ENCODE results near the gene BZW2.
"Not testable (repeated sequence)": the region's sequence is repeated elsewhere in the genome, so short reads cannot be mapped to it uniquely, and the experiment has no call there.

Gene BZW2

DNA sequence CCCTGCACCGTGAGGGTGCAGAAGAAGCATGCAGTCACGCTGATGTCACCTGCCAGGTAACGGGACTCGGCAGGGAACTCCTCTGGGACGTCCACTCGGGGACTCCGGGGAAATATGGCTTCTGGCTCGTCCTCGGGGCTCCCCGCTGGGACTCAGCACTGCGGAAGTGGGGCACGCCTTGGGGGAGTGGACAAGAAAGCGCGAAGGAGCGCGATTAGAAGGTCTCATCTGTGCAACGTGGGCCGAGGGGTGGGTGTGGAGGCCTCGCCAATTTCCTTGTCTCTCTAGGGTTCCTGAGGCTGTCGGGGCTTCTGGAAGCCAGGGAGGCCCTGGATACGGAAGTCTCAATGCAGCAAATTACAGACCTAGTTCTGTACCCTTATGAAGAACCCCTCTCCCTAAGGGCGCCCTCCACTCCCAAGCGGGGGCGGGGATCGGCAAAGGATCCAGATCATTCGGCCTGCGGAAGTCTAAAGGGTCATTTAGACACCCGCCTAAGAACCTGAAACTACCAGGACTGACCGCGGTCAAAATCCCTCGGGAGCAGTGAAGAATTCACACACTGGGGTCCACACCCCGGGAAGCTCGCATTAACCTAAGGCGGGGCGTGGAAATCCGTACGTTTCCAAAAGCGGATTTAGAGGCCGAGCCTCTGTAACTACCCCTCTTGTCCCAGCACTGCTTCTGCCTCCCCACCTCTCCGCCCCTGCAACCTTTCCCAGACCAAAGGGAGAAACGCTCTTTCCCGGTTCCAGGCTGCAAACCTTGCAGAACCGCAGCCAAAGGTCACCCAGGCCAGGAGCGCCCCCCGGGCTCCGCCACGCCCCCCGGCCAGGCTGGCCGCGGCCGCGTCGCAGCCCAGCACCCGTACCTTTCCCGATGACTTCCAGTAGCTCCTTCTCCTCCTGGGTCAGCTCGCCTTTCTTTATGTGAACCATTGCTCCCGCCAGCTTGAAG is 1.1 kb upstream of the BZW2 start:
- DNase-seq (ENCODE audit: low read depth): peak; percentile 53

DNA sequence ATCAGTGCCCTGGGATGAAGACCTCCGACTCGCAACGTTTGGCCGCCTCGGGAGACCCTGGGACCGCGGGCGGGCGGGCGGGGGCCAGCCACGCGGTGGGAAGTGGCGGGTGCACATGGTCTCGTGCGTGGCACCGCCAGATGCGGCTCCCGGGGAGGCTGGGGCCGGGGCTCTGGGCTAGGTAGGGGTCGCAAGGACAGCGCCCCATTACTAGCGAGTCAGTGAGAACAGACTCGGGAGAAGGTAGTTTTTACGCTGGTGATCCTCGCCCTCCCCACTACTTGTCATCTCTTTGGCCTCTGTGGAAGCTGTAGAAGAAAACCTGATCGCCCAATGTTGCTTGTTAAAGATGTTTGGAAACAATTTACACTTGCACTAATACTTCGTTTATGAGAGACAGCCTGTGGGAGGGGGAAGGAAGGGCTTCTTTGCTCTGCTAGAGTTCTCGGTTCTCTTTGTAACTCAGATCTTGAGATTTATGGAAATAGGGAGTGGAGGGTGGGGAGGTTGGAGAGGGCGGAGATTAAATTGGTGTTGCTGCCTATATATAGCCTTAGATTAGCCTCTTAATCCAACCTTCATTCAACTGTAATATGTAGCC is 591 bp downstream of the BZW2 start:
- DNase-seq (ENCODE audit: low read depth): no peak

DNA sequence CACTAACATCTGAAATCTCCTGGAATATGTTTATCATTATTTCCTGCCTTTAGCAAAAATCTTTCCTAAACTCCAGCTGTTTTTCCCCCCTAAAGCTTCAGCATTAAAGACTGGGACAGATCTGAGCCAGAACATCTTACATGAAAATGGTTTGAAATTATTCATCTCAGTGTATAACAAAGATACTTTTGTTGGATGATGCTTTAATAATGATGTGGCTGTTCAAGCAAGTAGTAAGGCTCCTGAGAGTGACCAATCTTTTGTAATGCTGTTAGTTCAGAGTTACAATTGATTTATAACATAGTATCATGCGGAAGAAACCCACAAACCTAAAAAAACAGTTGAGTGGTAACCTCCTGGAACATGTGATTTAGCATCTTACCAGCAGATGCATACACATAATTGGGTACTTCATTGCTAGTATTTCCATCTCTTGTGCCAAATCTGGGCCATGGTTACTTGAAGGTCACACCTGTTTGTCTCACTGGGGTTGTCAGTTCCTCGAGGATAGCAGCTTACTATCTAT is 1.5 kb downstream of the BZW2 start:
- no peak for DNase-seq (ENCODE audit: low read depth)

DNA sequence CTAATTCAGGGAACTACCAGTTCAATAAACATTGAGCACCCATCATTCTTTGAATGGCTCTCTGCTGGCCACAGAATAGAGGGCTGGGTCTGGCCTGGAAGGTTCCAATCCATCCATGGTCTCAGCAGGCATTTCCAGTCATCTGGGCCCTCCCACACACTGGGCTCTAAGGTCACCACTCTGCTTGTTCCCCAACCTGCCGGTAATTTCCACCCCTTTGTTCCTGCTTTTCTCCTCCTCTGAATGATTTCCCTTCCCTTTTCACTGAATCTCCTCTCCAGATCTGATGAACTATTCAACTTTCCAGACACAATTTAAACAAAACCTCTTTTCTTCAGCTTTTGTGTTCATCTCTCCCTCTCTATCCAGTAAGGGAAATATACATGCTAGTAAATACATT is 2.6 kb downstream of the BZW2 start:
- DNase-seq (ENCODE audit: low read depth): no peak

DNA sequence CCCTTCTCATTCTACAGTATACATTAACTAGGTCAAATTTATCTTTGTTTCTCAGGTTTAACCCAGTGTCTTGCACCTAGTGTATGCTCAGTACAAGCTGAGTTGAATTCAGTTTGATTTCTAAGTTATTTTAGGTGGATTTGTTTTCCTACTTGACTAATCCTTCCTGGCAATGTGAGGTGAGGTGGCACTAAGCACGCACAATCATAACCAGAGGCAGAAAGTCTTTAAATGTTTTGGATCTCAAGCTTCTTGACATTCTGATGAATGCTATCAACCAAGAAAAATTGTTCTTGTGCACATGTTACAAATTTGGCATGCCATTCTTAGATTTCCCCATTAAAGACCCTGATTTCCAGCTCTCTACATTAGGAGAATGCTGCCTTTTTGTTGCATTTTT is 3.2 kb downstream of the BZW2 start:
- DNase-seq (ENCODE audit: low read depth): no peak

DNA sequence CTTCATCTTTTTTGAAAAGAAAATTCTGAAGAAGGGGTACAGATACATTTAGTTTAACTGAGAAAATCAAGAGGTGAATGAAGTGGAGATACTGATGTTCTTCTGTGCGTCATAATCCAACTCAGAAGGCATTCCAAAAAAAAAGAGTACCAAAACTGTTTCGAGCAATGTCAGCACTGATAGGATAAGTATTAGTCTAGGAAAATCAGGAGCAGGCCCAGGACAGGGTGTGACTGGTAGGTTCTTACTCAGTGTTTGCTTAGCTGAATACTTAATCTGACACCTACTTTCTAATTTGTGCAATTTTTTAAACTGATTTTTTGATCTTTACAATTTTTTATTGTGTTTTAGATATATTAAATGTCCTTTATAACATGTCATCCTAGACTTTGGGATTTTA is 4.3 kb downstream of the BZW2 start:
- no peak for DNase-seq (ENCODE audit: low read depth)

DNA sequence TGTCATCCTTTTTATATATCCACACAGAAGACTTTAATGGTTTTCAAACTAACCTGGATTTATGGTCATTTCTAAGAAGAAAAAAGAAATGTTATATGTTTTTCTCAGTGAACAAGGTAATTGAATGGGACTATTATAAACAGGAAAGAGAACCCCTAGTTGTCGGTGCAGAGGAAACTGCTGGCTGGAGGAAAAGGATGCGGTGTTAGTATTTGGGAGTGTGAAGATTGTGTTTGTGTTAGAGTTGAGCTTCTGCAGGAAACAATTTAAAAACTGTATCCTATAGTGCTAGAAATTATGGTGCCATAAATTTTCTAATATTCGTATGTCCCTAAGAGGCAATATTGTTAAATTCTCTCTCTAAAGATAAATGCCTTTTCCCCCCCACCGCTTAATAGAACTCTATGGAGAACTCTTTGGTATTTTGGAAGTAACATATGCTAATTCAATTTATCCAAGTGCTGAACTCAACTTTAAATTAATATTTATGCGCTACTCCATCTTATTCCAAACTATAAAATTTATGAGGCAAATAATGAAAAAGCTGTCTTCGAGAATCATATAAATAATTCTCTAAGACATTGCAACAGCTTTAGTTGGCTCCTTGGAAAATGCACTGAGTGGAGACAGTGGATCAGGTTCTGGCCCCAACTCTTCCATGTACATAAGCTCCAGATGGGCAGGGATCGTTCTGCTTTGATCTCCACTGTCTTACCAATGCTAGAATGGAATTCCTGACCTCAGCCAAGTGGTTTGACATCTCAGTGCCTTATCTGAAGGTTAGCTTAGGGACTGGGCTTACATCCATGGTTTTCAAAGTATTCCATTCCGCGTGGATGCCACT is 5.6 kb downstream of the BZW2 start:
- no peak for DNase-seq (ENCODE audit: low read depth)

DNA sequence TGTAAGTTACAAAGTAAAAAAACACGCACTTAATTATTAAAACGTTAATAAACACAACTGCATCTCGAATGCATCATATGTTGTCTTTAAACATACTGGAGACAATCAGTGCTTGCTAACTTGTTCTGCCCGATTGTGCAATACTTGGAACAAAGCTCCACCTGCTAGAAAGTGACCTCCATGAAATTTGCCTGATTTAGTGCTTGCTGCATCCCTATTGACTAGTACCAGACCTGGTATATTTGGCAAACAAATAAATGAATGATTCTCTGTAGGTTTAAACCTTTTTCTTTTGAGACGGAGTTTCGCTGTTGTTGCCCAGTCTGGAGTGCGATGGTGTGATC is 6.2 kb downstream of the BZW2 start:
- no peak for DNase-seq (ENCODE audit: low read depth)

DNA sequence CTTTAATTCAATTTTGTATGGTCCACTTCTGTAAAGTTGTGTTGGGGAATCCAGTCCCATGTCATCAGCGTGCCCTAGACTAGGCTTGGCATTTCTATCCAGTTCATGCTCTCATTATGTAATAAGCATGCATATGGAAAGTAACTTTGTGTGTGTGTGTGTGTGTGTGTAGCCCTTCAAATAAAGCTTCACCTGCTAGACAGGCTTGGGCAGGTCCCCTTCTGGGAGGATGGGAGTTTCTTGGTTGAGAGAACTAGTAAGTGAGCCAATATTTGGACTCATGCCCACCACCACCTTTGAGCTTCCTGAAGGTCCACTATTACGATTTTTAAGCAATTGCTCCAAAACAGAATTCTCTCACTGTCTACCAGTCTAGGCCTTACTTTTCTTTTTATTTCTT is 6.9 kb downstream of the BZW2 start:
- DNase-seq (ENCODE audit: low read depth): no peak

DNA sequence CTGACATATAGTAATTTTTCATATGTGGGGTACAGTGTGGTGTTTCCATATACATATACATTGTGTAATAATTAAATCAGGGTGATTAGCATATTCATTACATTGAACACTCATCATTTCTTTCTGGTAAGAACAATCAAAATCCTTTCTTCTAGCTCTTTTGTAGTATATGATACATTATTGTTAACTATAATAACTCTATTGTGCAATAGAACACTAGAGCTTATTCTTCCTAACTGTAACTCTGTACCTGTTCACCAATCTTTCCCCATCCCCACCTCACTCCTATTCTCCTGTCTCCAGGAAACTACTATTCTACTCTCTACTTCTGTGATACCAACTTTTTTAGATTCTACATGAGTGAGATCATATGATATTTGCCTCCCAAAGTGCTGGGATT is 9.4 kb downstream of the BZW2 start:
- no peak for DNase-seq (ENCODE audit: low read depth)

DNA sequence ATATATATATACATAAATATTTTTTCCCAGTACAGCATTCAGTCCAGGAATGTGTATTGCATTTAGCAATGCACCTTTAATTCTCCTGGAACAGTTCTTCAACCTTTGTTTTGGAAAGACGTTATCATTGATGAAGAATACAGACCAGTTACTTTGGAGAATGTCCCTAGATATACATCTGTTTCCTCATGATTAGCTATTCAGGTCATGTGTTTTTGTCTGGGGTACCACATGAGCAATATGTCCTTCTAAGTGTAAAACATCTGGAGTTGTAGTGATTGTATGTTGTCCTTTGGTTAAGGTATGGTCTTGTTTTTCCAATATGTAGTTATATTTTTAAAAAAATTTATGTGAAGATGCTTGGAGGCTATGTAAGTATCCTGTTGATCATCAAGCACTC is 10.2 kb downstream of the BZW2 start:
- no peak for DNase-seq (ENCODE audit: low read depth)

DNA sequence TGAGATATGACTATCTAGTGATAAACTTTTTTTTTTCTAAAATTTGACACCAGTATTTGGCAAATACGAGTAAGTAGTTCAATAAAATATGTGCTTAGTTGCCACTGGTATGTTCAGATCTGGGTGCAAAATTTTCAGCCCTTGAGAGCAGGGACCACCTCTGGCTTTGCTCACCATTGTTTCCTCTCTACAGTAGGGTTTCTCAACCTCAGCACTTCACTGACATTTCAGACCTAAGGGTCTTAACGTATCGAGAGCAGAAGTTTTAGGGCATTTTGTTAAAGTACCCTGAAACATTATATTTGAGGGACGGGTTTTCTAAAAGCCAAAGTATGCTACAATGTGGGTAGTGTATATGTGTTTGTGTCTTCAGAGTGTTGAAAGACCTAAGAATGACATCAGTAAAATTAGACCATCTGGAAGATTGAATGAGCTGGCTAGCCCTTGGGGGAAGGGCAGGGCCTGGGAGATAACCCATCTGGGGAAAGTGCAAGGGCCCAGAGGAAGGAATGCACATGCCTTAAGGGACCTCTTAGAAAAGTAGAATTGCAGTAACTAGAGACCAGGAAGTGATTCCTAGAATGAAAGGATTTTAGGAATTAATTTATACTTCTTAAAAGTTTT is 11.8 kb downstream of the BZW2 start:
- peak; percentile 85 for DNase-seq (ENCODE audit: low read depth)

DNA sequence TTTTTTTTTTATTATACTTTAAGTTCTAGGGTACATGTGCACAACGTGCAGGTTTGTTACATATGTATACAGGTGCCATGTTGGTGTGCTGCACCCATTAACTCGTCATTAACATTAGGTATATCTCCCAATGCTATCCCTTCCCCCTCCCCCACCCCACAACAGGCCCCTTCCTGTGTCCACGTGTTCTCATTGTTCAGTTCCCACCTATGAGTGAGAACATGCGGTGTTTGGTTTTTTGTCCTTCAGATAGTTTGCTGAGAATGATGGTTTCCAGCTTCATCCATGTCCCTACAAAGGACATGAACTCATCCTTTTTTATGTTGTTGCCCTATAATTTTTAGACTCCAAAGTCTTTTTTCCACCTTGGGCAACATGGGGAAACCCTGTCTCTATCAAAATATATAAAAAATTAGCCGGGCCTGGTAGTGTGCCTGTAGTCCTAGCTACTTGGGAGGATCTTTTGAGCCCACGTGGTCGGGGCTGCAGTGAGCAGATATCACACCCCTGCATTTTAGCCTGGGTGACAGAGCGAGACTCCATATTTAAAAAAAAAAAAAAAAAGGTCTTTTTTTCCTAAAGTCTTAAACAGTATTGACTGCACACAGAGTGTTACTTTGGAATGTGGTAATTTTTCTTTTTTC is 14.0 kb downstream of the BZW2 start:
- DNase-seq (ENCODE audit: low read depth): not testable (repeated sequence)

DNA sequence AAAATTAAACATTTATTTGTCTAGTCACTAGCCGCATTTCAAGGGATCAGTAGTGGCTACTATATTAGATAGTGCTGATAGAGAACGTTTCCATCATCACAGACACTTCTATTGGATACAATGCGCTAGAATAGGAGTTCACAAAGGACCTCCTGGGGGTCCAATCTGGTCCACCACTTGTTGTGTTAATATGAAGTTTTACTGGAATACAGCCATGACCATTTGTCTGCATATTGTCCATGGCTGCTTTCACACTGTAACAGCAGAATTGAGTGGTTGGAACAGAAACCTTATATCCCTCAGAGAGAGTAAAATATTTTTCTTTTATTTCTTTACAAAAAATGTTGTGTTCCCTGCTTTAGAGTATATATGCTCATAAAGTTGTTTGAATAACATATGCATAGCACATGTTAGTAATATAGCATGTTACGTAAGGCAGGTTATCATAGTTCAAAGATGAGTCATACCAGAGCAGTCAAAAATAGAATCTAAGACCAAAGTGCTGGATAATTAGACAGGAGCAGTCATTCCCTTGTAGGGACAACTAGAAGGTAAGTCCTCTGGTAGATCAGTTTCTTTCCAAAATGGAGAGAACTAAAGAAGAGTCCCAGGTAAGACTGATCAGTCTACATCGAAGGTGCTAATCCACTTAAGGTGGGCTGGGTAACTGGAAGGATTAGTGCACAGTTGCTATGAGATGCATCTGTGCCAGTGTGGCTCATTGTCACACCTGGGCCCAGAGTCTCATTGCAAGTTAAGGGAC is 14.9 kb downstream of the BZW2 start:
- DNase-seq (ENCODE audit: low read depth): no peak

DNA sequence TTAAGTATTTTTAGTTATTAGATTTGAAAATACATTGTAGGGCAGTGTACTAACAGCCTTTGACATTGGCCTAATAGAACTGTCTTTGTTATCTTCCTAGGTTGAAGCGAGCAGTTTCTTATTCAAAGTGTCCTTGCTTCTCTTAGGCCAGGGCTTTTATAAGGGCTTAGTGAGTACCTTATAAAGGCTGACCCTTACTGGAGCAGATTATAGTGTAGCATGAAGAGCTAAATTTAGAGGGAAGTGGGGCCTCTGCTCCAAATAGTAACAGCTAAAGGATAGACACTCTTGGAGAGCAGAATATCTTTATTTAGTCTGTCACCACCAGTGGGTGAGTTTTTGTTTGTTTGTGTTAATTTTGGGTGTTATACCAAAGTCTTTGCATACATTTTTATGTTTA is 15.9 kb downstream of the BZW2 start:
- DNase-seq (ENCODE audit: low read depth): no peak

DNA sequence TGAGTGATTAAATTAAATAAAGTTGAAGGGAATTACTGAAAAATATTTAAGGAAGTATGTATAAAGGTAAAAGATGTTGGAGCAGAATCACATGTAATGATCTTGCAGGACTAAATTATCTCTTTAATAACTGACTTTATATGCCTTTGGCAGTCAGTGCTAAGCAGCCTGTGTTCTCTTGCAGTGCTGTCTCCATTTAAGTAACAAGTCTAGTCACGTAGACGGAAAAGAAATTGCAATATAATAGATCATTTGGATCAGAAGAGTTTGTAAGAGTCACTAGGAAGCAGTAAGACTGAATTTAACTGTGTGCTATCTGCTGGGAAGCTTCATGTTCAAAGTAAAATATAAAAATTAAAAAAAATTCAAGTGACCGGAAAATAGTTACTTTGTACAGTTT is 21.4 kb downstream of the BZW2 start:
- DNase-seq (ENCODE audit: low read depth): no peak

DNA sequence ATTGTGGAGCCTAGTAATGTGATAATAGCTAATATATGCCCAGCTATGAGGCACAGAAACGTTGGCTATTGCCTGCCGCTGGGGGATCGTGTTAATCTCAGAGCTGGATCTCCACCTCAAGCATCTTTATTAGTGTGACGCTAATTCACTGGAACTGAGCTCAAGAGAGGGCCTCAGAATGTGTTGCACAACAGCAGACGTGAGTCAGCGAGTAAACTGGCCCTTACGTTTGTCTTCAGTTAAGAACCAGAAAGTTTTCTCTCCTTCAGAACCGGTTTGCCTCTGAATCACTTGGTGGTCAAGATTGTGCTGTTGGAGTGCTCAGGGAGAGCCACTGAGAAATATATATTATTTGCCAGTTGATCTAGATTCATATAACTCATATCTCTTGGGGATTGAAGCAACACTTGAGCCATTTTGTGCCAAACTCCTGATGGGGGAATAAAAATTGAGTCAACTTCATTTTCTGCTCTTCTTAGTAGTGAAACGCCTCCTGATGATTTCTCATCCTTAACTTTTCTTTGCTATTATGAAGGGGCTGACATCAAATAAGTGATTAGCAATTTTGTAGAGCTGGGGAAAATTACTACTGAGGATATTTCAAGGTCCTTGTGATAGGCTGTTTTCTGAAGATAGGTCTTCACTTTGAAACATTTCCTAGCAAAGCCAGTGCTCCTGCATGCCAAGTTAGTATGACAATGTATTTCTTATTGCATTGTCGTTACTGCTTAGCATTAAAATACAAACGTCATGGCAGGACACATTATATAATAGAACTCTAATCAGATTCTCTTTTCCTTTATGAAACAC is 22.3 kb downstream of the BZW2 start:
- DNase-seq (ENCODE audit: low read depth): peak; percentile 99

DNA sequence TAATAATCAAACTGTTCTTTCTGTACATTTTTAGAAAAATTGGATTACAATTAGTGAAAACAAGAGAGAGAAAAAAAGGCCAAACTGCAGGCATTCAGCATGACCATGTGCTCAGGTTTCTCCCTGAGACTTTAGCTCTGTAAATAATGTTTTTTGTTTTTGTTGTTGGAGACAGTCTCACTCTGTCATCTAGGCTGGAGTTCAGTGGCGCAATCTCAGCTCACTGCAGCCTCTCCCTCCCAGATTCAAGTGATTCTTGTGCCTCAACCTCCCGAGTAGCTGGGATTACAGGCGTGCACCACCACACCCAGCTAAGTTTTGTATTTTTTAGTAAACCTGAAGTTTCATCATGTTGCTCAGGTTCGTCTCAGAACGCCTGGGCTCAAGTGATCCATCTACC is 23.0 kb downstream of the BZW2 start:
- DNase-seq (ENCODE audit: low read depth): peak; percentile 82

DNA sequence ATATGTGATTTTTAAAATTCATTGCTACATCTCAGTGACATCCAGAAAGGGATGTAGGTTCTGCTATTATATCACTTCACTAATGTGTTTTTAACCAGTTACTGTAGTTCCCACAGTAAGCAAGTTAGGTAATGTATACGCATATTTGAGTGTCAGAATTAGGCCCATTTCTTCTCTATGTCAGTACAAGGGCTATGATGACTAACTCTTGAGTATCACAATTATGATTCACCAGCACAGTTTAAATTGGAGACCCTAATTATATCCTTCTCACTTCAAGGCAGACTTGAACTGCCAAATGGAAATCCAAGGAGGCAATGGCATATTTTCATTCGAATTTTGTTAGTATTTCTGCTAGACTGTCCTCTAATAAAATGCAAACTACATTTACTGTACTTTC is 23.6 kb downstream of the BZW2 start:
- no peak for DNase-seq (ENCODE audit: low read depth)

DNA sequence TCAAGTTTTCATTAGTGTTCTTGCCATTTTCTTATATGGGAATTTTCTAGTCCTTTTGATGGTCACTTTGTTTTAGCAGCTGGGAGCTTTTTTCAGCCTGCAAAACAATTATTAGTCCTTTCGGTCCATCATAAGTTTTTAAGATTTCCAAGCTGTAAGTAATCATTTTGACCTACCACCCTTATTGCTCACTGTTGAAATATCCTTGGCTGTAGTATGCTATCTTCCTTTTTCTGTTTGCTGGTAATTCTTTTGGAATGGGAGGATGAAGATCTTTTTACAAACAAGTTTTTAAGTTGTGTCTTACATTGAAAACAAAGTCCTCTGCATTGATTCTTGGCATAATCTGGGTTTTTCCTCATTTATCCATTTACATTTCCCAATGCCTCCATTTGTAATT is 24.0 kb downstream of the BZW2 start:
- peak; percentile 73 for DNase-seq (ENCODE audit: low read depth)

All from fibroblast of gingiva (primary cell).